ENCODE results near the gene HLA-DMB. TPM values are rescaled to one million over a fixed set of nuclear protein-coding genes. Genes with fewer than 3 reads are reported as not detected.

HLA-DMB gene
- total and polyA plus RNA-seq, 10 of the 15 experiments (the other 5 are each of a cell fraction or from before 2014, with no cell fraction given) = 114 to 173 (median 150) TPM

DNA sequence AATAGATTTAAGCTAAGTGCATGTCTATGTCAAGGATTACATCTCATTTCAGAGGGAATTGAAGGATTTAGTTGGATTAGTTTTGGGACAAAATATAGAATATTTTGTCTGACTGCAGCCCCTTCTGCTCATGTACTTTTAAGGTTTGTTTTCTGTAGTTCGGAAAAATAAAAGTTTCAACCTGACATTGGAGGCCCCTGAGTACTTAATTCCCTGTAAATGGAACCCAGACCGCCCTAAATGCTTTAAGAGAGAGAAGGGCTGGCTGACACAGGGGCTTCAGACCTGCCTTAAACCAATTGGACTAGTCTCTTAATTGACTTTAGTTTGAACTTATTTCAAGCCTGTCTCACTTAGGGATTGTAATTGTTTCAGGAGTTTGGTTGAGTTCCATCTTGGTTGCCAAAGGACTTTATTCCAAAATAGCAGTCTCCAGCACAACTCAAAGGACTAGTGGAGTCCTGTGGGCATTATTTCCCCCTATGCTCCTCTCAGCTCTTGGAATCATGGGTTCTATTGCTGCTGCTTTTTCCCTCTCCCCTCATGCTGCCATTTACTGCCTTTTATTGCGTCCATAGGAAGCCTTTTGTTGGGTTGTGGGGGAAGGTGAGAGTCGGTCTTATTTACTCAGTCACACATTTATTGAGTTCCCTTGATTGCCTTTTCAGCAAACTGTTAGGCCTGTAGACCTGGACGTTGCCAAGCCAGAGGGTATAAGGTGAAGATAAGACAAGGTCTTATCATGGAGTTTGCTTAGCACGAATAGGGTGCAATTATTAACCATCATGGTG, 42.1 kb upstream of the HLA-DMB start:
- Histone ChIP-seq H3K4me1 (ENCODE audit: control insufficient read depth, insufficient read depth, low read length) (peaks cover 4% of the 10 kb centered on the region), H3K4me2 (ENCODE audit: control insufficient read depth, insufficient read depth) (no peak overlapping the region), H3K9me3 (replicated peaks; ENCODE audit: control insufficient read depth, insufficient read depth, low read length) (no peaks in the 10 kb centered on the region), H3K79me2 (ENCODE audit: control insufficient read depth, insufficient read depth, low read length) (peaks cover 8% of the 10 kb centered on the region), H3K9ac (ENCODE audit: control insufficient read depth, insufficient read depth, low read length) (no peak overlapping the region), H4K20me1 (ENCODE audit: control insufficient read depth, insufficient read depth) (peaks cover 4% of the 10 kb centered on the region; the same call in 1 of the 2 replicates), H3K36me3 (ENCODE audit: control insufficient read depth in 2 of 2, insufficient read depth in 2 of 2, low read length in 1 of 2) (peaks cover 20 to 27% of the 10 kb centered on the region in 2 experiments), H2AFZ (ENCODE audit: control insufficient read depth, low read depth, low read length) (no peak overlapping the region), H3K27ac (ENCODE audit: control insufficient read depth, insufficient read depth) (no peak overlapping the region), H3K4me3 (no peak overlapping the region), H3K27me3 (replicated peaks in 1 of 2; ENCODE audit: control insufficient read depth in 2 of 2, insufficient read depth in 2 of 2, low read length in 1 of 2) (no peaks in the 10 kb centered on the region)
- no peak for FAIRE-seq
- ChIA-PET POLR2A (interaction anchor here (0.8 to 2.6 kb wide), 6 partner anchors 8 to 97 kb away, joined by 3 to 42 read pairs (median 10); partner anchors contain the start of gene HLA-DMA), CTCF (interaction anchor here (0.6 to 9.2 kb wide), 22 partner anchors 9 to 266 kb away, joined by 3 to 367 read pairs (median 11); partner anchors contain the start of genes BRD2, HLA-DMA, HLA-DMB and HLA-DPB1), RAD21 (ENCODE audit: unreplicated experiment) (interaction anchor here (0.9 to 9.0 kb wide), 17 partner anchors 10 to 144 kb away, joined by 3 to 135 read pairs (median 25); partner anchors contain the start of genes BRD2, HLA-DMA, HLA-DMB and TAP2), SMC1A (ENCODE audit: uncharacterized antibody, unreplicated experiment) (interaction anchor here (0.6 to 9.4 kb wide), 19 partner anchors 10 to 142 kb away, joined by 3 to 195 read pairs (median 27); partner anchors contain the start of genes HLA-DMA and TAP2)
- WGBS (ENCODE audit: insufficient coverage, insufficient replicate concordance, low lambda C conversion rate, missing lambda C conversion rate) = 33% methylated on average over 6 of the region's 6 CpGs
- BruUV-seq (replicated peaks) = no TSS peak
- in situ Hi-C loops (cut with MboI) (no loop called here), intact Hi-C loops (cut with micrococcal nuclease; ENCODE audit: unreplicated experiment) (no loop called here)
- TF ChIP-seq, protein P1, sequence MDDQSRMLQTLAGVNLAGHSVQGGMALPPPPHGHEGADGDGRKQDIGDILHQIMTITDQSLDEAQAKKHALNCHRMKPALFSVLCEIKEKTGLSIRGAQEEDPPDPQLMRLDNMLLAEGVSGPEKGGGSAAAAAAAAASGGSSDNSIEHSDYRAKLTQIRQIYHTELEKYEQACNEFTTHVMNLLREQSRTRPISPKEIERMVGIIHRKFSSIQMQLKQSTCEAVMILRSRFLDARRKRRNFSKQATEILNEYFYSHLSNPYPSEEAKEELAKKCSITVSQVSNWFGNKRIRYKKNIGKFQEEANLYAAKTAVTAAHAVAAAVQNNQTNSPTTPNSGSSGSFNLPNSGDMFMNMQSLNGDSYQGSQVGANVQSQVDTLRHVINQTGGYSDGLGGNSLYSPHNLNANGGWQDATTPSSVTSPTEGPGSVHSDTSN (IDR thresholded peaks at IDR 0.05; ENCODE audit: insufficient replicate concordance, low read depth, low read length) = no peak
- TF ChIP-seq POLR2AphosphoS5 (IDR thresholded peaks at IDR 0.05; ENCODE audit: low read length) (peak; percentile 70), NBN (IDR thresholded peaks at IDR 0.05) (no peak), POLR2AphosphoS2 (IDR thresholded peaks at IDR 0.05; ENCODE audit: low read depth, low read length) (peak; percentile 75), POU2F2 (IDR thresholded peaks at IDR 0.05; ENCODE audit: borderline replicate concordance, low read depth, low read length) (no peak; the same call in 2 of the 3 replicates), EZH2 (IDR thresholded peaks at IDR 0.05; ENCODE audit: borderline replicate concordance, control insufficient read depth, low read depth, low read length) (no peak), CBFB (IDR thresholded peaks at IDR 0.05; ENCODE audit: low read depth) (no peak)
- TF ChIP-seq, protein P2, sequence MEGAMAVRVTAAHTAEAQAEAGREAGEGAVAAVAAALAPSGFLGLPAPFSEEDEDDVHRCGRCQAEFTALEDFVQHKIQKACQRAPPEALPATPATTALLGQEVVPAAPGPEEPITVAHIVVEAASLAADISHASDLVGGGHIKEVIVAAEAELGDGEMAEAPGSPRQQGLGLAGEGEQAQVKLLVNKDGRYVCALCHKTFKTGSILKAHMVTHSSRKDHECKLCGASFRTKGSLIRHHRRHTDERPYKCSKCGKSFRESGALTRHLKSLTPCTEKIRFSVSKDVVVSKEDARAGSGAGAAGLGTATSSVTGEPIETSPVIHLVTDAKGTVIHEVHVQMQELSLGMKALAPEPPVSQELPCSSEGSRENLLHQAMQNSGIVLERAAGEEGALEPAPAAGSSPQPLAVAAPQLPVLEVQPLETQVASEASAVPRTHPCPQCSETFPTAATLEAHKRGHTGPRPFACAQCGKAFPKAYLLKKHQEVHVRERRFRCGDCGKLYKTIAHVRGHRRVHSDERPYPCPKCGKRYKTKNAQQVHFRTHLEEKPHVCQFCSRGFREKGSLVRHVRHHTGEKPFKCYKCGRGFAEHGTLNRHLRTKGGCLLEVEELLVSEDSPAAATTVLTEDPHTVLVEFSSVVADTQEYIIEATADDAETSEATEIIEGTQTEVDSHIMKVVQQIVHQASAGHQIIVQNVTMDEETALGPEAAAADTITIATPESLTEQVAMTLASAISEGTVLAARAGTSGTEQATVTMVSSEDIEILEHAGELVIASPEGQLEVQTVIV (IDR thresholded peaks at IDR 0.05; ENCODE audit: borderline replicate concordance, partially characterized antibody) = no peak
- TF ChIP-seq, protein P3, sequence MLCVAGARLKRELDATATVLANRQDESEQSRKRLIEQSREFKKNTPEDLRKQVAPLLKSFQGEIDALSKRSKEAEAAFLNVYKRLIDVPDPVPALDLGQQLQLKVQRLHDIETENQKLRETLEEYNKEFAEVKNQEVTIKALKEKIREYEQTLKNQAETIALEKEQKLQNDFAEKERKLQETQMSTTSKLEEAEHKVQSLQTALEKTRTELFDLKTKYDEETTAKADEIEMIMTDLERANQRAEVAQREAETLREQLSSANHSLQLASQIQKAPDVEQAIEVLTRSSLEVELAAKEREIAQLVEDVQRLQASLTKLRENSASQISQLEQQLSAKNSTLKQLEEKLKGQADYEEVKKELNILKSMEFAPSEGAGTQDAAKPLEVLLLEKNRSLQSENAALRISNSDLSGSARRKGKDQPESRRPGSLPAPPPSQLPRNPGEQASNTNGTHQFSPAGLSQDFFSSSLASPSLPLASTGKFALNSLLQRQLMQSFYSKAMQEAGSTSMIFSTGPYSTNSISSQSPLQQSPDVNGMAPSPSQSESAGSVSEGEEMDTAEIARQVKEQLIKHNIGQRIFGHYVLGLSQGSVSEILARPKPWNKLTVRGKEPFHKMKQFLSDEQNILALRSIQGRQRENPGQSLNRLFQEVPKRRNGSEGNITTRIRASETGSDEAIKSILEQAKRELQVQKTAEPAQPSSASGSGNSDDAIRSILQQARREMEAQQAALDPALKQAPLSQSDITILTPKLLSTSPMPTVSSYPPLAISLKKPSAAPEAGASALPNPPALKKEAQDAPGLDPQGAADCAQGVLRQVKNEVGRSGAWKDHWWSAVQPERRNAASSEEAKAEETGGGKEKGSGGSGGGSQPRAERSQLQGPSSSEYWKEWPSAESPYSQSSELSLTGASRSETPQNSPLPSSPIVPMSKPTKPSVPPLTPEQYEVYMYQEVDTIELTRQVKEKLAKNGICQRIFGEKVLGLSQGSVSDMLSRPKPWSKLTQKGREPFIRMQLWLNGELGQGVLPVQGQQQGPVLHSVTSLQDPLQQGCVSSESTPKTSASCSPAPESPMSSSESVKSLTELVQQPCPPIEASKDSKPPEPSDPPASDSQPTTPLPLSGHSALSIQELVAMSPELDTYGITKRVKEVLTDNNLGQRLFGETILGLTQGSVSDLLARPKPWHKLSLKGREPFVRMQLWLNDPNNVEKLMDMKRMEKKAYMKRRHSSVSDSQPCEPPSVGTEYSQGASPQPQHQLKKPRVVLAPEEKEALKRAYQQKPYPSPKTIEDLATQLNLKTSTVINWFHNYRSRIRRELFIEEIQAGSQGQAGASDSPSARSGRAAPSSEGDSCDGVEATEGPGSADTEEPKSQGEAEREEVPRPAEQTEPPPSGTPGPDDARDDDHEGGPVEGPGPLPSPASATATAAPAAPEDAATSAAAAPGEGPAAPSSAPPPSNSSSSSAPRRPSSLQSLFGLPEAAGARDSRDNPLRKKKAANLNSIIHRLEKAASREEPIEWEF (IDR thresholded peaks at IDR 0.05; ENCODE audit: insufficient replicate concordance, low read depth, low read length) = peak; percentile 30
- TF ChIP-seq, protein P4, sequence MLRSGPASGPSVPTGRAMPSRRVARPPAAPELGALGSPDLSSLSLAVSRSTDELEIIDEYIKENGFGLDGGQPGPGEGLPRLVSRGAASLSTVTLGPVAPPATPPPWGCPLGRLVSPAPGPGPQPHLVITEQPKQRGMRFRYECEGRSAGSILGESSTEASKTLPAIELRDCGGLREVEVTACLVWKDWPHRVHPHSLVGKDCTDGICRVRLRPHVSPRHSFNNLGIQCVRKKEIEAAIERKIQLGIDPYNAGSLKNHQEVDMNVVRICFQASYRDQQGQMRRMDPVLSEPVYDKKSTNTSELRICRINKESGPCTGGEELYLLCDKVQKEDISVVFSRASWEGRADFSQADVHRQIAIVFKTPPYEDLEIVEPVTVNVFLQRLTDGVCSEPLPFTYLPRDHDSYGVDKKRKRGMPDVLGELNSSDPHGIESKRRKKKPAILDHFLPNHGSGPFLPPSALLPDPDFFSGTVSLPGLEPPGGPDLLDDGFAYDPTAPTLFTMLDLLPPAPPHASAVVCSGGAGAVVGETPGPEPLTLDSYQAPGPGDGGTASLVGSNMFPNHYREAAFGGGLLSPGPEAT (IDR thresholded peaks at IDR 0.05; ENCODE audit: low read depth) = no peak
- ATAC-seq = peak; percentile 3
- DNase-seq (ENCODE audit: low read depth, low spot score) = no peak

Measured in GM12878 (cell line).